ENCODE results near the gene CHKB.

The CHKB gene

DNA sequence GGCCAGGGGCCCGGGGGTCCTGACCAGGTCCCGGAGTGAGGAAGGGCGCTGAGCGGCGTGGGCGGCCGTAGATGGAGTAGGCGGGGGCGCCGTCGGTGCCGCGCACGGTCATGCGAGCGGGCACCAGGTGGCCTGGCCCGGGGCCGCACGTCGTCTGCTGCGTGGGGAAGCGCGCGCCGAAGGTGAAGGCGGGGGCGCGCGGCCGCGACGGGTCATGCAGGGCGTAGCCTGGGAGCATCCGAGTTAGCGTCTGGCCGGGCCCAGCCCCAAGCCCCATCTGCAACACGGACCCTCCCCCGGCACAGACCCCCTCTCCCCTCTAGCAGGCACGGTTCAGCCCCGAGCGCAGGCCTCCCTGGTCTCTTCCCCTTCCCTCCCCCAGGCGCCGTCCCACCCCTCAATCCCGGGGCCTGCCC is 51.1 kb downstream of the CHKB start:
- no peak for DNase-seq (ENCODE audit: low read depth, low spot score)

DNA sequence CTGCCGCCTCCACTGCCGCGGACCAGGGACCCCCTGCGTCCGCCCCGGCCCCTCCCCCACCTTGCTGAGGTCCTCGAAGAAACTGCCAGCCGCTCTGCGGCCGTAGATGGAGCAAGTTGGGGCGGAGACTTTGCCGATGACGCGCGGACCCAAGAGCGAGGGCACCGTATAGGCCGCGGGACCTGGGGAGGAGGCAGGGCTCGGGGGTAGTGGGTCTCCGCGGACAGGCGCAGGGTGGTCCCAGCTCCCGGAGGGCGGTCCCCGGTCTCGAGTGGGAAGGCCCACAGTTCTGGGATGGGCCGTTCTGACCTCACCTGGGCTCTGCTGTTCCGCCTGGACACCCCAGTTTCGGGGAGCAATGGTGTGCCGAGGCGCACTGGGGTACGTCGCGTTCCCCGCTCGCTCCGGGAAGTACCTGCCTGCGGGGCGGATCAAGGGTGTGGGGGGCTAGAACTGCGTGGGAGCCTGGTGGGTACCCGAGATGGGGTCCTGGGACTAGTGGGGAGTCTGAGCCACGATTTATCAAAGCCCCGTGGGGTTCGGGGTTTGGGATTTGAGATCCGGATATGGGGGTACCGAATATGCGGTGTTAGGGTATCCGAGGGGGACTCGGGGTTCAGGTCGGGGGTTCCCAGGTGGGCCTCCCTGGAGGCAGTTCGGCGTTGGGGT is 51.6 kb downstream of the CHKB start:
- DNase-seq (ENCODE audit: low read depth, low spot score) = no peak

DNA sequence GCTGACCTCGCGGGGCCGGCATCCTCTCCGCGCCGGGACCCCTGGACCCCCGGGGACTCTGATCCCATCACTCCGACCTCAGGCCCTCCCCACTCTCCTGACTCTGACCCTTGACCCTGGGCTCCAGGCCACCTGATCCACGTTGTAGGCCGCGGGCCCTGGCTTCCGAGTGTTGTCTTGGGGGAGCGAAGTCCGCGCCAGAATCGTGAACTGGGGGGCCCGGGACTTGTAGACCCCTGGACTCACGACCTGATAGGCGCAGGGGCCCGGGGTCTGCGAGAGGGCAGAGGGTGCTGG is 52.1 kb downstream of the CHKB start:
- no peak for DNase-seq (ENCODE audit: low read depth, low spot score)

DNA sequence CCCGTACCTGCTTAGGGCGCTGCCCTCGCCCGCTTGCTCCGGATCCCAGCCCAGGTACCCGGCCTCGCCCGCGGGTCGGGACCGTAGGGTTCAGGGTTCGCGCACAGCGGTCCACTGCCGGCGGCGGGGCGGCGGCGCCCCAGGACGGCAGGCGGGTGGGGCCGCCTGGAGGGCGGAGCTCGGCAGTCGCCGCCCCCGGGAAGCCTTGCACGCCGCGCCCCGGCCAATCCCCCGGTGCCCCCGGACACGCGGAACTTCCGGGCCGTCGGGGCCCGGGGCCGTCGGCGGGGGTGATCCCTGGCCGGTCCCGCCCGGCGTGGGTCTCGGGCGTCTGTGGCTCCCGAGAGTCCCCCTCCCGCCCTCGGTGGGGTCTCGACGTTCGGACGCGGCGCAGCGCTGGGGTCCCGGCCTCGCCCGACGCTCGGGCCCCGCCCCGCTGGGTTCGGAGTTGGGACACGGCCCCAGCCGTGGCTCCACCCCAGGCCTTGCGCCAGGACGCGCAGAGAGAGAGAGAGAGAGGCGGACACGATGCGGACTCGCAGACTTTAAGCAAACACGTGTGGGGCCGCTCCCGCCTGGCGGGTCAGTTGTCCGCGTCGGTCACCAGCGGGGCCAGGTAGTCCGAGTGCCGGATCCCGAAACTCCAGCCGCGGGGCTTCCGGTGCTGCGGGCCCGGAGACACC is 52.6 kb downstream of the CHKB start, which contains the start of gene TYMP:
Gene TYMP, minus strand, starts transcription at position 116 of the 683 bp plus-strand sequence. CDS start 303 bp downstream, outside the sequence.
- DNase-seq (ENCODE audit: low read depth, low spot score) = no peak

DNA sequence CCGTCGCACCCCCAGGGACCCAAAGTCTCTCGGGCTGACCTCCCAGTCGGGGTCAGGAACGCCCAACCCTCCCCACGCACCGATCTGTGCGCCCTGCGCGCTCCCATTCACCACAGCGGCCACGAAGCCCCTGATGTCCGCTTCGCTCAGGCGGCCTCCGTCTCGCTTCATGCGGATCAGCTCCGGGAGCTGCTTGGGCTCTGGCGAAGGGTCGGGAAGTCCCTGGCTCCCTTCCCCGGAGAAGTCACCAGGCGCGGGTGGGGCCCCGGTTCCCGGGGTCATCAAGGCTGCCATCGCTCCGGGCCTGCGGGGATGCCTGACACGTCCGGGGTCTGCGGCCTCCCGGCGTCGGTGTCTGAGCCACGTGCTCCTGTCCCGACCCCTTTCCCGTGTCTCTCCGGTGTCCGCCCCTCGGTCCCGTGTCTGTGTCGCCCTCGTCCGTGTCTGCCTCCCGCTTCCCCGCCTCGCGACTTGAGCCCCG is 53.2 kb downstream of the CHKB start:
- no peak for DNase-seq (ENCODE audit: low read depth, low spot score)
